T follicular helper cell (primary cell): Measurements from ENCODE around the gene MPHOSPH6.
"Not testable (repeated sequence)": the region's sequence is repeated elsewhere in the genome, so short reads cannot be mapped to it uniquely, and the experiment has no call there.

Experiments used
- DNase-seq: peaks from one replicate; pipeline ENCODE4 v3.0.0-alpha.2; 2020; ENCODE audit warnings: low read depth

Gene MPHOSPH6

DNA sequence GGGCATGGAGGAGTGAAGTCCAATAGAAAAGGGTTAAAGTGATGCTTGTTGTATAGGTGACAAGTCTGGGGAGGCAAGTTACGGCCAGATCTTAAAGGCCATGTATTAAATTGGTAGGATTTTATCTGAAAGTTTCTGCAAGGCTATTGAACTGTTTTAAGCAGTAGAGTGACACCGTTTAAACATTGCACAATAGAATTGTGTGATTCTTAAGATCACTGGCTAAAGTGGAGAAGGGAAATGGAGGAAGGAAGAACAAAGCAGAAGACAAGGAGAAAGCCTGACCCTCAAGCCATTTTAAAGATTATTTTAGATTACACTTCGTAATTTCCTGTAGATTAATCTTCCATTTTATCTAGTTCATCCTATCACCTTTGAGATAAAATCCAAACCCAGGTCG is 5.6 kb upstream of the MPHOSPH6 start:
- DNase-seq = no peak

DNA sequence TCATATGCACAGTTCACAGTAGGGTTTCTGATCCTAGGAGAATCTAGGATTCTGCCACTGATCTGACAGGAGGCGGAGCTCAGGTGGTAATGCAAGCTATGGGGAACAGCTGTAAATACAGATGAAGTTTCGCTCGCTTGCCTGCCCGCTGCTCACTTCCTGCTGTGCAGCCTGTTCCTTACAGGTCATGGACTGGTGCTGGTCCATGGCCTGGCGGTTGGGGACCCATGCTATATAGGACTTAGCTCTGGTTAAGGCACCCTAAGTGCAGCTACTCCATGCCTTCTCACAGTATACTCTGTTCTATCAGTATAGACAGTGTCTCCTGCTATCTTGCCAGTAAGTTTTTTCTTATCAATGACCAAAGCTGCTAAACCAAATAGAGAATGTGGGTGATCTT is 2.4 kb downstream of the MPHOSPH6 start:
- no peak for DNase-seq

DNA sequence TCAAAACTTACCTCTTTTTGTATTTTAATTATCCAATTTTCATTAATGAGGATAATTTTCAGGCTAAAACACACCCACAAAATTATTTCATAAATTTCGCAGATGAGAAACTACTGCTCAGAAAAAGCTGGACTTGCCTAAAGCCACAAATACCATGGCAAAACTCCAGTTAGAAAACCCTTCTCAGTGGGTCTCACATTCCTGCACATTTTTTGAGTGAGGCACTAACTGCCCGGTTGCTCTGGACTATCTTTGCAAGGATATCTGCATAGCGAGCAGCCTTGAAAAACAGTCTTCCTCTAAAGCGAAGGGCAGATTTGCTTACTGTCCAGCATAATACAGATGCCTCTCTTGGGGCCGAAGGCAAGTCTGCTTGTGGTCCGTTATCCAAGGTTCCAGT is 9.8 kb downstream of the MPHOSPH6 start:
- DNase-seq = no peak

DNA sequence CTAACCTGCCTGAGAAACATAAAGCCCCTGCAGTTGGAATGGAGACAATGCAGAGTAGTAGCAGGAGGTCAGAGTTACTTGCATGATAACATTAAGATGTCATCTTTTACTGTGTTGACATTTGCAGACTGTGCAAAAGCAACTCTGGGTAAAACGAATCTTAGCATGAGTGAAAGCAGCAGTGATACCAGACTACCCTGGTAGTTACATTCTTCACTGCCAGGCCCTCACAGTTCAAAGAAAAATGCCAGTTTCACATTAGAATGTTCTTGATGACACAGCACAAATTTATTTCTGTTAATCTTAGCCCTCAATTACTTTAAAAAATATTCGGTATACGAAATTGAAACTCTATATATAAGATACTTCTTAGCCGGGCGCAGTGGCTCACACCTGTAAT is 12.2 kb downstream of the MPHOSPH6 start:
- no peak for DNase-seq

DNA sequence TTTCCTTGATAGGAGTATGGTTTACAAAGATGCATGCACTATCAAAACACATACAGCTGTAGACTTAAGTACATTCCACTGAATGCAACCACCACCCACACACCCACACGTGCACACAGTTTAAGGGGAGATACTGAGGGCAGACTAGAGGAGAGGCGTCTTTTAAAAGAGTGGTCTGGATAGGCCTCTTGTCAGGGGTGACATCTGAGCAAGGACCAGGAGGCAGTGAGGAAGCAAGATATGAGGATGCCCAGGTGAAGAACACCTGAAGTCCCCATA is 12.6 kb downstream of the MPHOSPH6 start:
- DNase-seq = no peak

DNA sequence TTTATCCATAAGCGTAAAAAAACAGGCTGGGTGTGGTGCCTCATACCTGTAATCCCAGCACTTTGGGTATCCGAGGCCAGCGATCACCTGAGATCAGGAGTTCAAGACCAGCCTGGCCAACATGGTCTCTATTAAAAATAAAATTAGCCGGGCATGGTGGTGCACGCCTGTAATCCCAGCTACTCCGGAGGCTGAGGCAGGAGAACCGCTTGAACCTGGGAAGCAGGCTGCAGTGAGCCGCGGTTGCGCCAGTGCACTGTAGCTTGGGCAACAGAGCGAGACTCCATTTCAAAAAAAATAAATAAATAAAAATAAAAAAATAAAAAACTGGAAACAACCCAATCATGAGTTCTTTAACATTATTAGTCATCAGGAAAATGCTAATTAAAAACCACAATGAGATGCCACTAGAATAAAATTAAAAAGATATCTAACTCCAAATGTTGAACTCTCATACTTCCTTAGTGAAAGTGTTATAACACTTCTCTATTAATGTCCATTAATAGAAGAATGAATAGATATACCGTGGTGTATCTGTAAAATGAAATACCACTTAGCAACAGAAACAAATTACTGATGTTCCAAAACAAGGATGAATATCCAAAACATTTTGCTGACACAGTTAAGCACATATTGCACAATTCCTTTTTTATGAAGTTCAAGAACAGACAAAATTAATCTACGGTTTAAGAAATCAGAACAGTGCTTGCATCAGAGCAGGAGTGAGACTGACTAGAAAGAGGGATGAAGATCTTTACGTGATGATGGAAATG is 13.1 kb downstream of the MPHOSPH6 start:
- no peak for DNase-seq

DNA sequence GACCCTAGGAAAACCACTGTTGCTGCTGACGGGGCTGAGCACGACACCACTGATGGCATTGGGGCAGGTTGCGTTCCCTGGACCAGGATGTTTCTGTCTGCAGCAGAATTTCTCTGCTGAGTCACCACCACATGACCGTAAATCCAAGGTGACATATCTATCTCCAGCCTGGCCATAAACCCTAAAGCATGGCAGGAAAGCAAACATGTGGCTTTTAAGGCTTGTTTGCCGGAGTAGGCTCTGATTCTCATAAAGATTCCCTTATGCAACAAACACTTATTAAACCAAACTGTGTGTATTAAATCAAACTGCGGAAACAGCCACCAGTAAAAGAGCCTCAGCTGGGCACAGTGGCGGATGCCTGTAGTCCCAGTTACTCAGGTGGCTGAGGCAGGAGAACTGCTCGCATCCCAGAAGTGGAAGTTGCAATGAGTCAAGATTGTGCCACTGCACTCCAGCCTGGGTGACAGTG is 17.3 kb downstream of the MPHOSPH6 start:
- no peak for DNase-seq

DNA sequence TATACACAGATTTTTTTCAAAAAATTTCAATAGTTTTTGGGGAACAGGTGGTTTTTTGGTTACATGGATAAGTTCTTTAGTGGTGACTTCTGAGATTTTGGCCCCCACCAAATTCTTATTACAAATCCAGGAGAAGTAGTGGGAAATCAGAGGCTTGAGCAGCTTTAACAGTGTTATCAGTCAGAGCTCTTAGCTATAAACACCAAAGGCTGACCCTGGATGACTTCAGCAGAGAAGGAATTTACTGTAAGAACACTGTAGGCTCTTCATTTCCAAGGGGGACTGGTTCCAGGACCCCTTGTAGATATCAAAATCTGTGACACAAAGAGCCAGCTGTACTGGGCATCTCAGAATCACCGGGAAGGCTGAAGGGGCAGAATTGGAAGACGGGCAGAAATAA is 17.8 kb downstream of the MPHOSPH6 start:
- no peak for DNase-seq

DNA sequence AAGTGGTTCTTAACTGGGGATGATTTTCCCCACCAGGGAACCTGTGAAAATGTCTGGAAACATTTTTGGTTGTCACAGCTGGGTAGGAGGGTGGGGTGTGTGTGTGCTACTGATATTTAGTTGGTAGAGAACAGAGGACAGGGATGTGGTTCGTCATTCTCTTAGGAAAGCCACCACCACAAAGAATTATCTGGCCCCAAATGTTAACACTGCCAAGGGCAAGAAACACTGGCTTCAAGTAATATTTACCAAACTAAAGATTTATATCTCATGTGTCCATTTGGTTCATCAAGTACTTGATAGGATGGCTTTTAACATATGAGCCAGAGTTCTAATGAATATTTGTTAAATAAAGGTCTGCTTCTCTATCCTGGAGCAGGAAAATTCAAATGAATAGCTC is 19.5 kb downstream of the MPHOSPH6 start:
- no peak for DNase-seq

DNA sequence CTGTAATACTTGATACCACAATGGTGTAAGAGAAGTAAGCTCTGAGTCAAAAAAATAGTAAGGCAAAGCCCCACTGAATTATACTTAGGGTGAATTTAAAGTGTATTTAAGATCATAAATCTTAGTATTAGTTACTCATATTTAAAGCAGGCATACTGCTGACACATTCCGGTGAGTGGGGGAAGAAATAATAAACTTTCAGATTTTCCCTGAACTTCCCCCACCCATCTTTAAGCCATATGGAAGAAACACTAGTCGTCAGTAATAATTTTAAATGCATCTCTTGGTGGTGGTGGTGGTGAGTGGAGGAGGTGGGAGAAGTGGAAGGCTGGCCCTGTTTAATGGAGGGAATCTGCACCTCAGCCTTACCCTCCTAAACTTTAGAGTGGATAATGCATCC is 20.5 kb downstream of the MPHOSPH6 start:
- no peak for DNase-seq

DNA sequence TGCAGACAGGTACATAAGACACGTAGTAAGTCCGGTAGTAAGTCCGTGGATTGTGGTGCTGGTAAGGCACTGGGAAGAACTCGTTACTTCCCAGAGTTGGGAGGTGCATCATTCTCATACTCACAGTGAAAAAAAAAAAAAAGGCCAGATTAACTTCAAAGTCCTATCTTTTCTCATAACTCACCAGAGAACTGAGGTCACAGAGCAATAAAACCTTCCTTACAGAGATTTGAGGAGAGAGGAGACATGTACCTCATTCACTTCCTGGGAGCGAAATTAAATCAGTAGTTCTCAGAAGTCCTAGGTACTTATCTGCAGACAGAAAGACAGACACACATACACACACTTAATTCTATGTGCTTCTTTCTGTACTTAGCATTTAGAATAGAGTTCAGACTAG is 22.5 kb downstream of the MPHOSPH6 start:
- no peak for DNase-seq

DNA sequence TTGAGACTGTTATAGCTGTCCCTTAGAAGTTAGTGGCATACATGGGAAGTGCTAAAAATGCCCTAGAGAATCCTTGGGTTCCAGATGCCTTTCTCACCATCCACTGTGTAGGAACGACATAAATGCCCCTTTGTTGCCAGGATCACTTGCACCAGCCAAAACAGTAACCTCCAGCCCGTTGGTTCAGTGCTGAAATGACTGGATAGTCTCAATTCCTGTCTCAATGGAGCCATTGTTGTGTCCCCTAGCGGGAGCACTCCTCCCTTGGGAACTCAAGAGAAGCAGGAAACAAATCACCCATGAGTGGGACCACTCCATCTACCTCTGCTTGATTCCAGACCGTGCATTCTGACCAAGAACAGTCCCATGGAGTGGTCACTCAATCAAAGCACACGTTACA is 23.1 kb downstream of the MPHOSPH6 start:
- no peak for DNase-seq

DNA sequence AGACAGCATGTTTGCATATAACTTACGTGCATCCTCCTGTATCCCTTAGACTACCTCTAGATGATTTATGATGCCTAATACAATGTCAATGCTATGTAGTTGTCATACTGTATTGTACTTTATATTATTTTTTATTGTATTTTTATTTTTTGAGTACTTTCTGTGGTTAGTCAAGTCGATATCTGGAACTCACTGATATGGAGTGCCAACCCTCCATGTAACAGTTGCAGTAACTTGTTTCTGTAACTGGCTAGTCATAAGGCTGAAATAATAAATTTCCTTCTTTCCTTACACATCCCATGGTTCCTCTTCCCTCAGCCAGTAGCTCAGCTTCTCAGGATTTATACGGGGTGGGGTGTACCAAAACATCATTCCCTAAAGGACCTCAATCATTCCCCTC is 23.5 kb downstream of the MPHOSPH6 start:
- no peak for DNase-seq

DNA sequence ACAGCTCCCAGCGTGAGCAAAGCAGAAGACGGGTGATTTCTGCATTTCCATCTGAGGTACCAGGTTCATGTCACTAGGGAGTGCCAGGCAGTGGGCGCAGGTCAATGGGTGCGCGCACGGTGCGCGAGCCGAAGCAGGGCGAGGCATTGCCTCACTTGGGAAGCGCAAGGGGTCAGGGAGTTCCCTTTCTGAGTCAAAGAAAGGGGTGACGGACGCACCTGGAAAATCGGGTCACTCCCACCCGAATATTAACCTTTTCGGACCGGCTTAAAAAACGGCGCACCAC is 30.8 kb downstream of the MPHOSPH6 start:
- not testable (repeated sequence) for DNase-seq

DNA sequence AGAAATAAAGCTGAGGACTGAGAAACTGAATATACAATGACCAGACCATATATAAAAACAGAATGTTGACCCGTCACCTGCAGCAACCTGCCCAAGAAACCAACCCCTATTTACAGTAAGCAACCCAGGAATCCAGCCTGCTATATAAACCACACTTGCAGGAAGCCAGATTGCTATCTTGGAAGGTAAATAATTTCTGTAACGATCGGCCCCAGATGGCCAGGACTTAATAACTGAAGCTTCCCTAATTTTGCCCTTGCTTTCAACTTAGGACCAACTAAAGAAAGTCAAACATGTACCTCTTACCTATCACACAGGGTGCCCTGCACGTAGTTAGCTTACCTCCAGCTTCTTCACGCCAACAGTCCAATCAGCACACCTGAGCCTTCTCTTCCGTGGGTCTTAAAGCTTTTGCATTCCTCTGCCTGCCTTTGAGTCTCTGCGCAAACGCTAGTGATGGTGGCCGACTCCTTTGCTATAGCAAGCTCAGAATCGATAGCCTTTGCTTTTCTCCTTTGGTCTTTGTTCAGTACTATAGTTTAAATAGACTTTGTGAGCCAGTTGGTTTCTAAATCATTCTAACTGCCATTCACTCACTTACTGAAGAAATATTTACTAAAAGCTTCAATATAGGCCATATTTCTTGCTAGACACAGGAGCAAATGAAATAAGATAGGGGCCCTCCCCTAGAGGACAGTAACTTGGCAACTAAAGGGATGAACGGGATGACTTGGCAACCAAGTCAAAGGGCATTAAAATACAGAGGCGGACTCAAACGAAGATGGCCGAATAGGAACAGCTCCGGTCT is 31.3 kb downstream of the MPHOSPH6 start:
- DNase-seq = no peak

DNA sequence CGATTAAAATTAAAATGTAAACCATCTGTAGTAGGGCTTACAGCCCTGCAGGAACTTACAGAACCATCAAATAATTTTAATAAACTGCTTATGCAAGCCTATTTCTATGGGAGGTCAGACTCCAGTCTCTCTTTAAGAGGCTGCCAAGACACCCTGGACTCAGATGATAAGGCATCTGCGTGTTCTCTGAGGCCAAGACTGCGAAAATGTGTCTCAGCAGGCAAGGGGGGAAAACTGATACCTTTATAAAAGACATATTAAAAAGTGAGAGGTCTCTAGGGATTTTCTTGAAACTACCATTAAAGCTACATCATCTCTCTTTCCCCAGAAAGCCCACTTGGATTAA is 32.2 kb downstream of the MPHOSPH6 start:
- DNase-seq = no peak

DNA sequence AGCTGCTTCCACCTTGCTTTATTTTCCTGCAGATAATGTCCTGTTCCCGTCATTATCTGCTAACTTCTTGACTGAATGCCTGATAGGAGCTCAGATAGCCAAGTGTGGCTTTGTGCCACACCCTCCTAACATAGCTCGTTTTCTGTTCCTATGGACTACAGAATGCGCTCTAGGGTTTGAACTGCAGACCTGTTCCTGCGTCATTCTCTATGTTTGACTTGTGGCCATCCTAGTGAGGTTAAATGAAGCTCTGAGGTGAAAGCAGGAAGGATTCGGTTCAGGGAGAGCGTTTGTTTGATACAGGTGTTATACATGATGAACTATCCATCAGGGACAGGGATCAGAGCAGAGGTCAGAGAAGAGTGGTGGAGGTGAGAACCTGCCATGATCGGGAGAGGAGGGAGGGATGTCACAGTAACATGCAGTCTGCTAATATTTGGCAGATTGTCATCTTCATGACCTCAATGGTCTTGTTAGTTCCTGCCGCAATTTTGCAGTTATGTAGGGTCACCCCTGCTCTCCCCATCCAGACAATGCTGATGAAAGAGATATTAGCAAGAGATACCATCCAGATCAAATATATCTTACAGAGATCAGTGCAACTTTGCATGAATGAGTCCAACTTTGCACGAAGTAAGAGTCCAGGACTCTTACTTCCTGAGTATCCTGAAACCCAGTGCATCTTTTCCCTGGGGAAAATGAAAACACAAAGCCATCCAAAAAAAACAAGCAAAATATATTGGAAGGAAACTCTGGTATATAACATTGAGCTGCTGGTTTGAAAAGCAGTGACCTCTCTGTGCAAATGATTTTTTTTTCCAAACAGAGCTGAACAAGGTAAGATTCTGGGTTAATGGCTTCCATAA is 32.8 kb downstream of the MPHOSPH6 start:
- no peak for DNase-seq

DNA sequence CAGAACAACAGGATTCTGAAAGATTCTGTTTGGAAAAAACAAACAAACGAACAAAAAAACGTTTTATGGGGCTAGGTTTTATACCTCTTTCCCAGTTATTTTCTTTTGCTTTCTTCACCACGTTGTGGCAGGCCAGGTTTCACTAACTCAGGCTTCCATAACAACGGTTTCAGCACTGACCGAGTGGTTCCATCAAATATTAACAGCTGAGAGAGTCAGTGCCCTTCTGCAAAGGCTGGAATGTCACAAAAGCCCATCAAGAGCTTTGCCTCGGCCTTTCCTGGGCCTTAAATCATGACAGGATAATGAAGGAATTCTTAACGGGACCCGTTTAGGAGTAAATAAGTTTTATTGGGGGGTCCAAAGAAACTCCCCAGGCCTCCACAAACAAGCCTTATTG is 34.2 kb downstream of the MPHOSPH6 start:
- DNase-seq = no peak

DNA sequence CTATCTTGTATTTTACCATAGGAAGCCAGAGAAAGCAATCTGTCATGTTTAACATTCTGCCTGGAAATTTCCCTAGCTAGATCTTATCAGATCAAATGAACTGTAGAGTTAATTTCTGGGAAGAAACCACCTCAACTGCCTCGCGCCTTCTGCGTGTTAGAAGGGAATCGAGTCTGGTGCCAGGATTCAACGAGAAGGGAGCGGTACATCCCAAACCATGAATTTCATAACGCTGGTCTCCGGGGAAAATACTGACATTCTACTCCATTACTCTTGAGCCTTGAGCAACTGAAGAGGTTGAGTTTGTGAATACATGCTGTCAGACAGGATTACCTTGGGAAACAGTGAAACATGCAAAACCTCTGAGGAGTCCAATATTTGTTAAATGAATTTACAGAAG is 35.2 kb downstream of the MPHOSPH6 start:
- no peak for DNase-seq

DNA sequence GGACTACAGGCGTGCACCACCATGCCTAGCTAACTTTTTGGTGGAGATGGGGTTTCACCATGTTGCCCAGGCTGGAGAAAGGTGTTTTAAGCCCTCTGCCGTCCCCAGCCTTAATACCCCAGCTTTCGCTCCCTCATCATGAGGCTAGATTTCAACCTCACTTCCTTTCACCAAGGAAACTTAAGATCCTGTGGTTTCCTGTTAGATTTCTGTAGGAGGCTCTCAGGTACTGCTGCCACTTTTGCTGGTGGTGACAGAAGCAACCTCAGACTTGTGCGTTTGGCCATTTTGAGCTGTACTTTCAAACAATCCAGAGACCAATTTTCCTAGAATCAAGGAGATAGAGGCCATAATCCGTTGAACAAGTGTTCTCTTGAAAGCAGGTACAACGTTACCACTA is 36.2 kb downstream of the MPHOSPH6 start:
- no peak for DNase-seq

DNA sequence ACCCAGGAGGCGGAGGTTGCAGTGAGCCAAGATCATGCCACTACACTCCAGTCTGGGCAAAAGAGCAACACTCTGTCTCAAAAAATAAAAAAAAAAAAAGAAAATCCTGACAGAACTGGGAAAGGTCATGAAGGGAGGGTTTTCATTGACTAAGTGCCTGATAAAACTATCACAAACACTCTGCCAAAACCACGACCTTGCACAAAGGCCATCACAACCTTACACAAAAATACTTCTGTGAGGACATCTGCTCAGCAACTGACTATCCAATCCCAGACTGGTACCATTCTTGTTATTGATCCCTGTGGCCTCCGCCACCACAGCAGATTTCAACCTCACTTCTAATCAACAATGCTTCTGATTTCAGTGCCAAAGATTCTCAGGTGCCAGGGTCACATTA is 40.1 kb downstream of the MPHOSPH6 start:
- DNase-seq = no peak

DNA sequence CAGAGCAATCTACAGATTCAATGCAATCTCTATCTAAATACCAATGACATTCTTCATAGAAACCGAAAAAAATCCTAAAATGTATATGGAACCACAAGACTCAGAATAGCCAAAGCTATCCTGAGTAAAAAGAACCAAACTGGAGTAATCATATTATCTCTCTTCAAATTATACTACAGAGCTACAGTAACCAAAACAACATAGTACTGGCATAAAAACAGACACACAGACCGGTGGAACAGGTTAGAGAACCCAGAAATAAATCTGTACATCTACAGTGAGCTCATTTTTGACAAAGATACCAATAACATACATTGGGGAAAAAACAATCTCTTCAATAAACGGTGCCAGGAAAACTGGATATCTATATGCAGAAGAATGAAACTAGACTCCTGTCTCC is 45.4 kb downstream of the MPHOSPH6 start:
- DNase-seq = no peak

DNA sequence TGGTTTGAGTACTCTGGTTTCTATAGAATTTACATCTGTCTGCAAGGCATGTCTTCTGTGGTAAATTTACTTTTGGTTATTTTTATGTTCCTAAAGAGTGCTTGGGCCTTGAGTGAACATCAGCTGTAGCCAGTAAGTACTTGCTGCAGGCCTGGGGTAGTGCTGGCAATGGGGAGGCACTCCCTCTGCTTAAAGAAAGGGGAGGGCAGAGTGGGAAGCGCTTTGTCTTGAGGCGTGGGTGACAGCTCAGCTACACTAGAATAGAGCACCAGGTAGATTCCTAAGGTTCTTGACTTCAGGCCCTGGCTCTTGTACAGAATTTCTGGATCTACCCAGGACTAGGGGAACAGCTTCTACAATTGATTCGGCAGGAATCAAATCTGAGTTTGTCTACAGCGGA is 50.6 kb downstream of the MPHOSPH6 start:
- no peak for DNase-seq
